Gastrocnemius medialis (tissue), 4 donors: ENCODE data around the gene SERPINE2.

Experiments
- CTCF ChIP-seq, 5 experiments: fragments of 450-650 bp in 3 of 5; fragments of 200-600 bp in 2 of 5; sonication (generic) in 2 of 5; IDR thresholded peaks in 4 of 5; conservative IDR thresholded peaks in 1 of 5; 1 replicate in 4 of 5; 2 replicates in 1 of 5; pipeline ENCODE4 v1.5.1; 2016 to 2019; ENCODE audit warnings: antibody characterized with exemption in 5 of 5, mild to moderate bottlenecking in 3 of 5, moderate library complexity in 3 of 5
- POLR2A ChIP-seq, 2 donors: fragments of 450-650 bp; IDR thresholded peaks; one replicate each; pipeline ENCODE4 v1.6.1; 2017; ENCODE audit warnings: antibody characterized with exemption in 2 of 2, mild to moderate bottlenecking in 2 of 2, moderate library complexity in 2 of 2

- TF ChIP-seq POLR2A (IDR thresholded peaks at IDR 0.05) (no peak), CTCF (IDR thresholded peaks at IDR 0.05 in 4 of 5, conservative IDR thresholded peaks at IDR 0.05 in 1 of 5) (no peak)
Observed at GRCh38 chr2:223943135-223943534, 96.0 kb downstream of the SERPINE2 start.
